ENCODE measurements around the gene PACS1. TPM values are rescaled to one million over a fixed set of nuclear protein-coding genes. Genes with fewer than 3 reads are reported as not detected.

The PACS1 gene
- total RNA-seq, 1 experiment from 2014 or later, result 41.1 TPM

- TF ChIP-seq, protein P1, sequence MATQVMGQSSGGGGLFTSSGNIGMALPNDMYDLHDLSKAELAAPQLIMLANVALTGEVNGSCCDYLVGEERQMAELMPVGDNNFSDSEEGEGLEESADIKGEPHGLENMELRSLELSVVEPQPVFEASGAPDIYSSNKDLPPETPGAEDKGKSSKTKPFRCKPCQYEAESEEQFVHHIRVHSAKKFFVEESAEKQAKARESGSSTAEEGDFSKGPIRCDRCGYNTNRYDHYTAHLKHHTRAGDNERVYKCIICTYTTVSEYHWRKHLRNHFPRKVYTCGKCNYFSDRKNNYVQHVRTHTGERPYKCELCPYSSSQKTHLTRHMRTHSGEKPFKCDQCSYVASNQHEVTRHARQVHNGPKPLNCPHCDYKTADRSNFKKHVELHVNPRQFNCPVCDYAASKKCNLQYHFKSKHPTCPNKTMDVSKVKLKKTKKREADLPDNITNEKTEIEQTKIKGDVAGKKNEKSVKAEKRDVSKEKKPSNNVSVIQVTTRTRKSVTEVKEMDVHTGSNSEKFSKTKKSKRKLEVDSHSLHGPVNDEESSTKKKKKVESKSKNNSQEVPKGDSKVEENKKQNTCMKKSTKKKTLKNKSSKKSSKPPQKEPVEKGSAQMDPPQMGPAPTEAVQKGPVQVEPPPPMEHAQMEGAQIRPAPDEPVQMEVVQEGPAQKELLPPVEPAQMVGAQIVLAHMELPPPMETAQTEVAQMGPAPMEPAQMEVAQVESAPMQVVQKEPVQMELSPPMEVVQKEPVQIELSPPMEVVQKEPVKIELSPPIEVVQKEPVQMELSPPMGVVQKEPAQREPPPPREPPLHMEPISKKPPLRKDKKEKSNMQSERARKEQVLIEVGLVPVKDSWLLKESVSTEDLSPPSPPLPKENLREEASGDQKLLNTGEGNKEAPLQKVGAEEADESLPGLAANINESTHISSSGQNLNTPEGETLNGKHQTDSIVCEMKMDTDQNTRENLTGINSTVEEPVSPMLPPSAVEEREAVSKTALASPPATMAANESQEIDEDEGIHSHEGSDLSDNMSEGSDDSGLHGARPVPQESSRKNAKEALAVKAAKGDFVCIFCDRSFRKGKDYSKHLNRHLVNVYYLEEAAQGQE (IDR thresholded peaks at IDR 0.05; ENCODE audit: low read depth), result no peak
- TF ChIP-seq RAD21 (IDR thresholded peaks at IDR 0.05; ENCODE audit: low read depth) (no peak), SRF (IDR thresholded peaks at IDR 0.05; ENCODE audit: low read depth) (no peak), CBX3 (IDR thresholded peaks at IDR 0.05; ENCODE audit: low read depth) (no peak), YY1 (IDR thresholded peaks at IDR 0.05; ENCODE audit: extremely low read depth, insufficient replicate concordance, low read depth, low read length) (no peak)
Measured at GRCh38 chr11:66089067-66089466, 19.0 kb downstream of the PACS1 start (continued).

DNA sequence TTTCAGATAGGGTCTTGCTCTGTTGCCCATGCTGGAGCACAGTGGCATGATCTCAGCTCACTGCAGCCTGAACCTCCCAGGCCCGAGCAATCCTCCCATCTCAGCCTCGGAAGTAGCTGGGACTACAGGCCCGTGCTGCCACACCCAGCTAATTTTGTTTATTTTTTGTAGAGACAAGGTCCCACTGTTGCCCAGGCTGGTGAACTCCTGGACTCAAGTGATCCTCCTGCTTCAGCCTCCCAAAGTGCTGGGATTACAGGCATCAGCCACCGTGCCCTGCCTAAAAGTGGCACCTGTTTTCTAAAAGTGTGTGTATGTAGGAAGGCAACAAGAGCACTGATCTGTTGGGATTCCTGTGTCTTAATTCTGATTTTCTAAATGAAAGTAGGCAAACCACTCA lies 20.2 kb downstream of the PACS1 start:
- ATAC-seq (no peak), DNase-seq (ENCODE audit: low read depth, low spot score) (no peak)
- Histone ChIP-seq H3K9ac (ENCODE audit: low read length) (no peak overlapping the region), H3K4me1 (ENCODE audit: control insufficient read depth in 1 of 2, insufficient read depth in 2 of 2, low read length in 2 of 2) (no peaks in the 10 kb centered on the region; a peak in 1 of 4 replicates), H3K36me3 (ENCODE audit: control insufficient read depth in 1 of 2, insufficient read depth in 2 of 2, low read length in 2 of 2) (no peaks in the 10 kb centered on the region), H3K27ac (ENCODE audit: low read depth, low read length) (no peak overlapping the region), H3K27me3 (ENCODE audit: insufficient read depth, low read length) (no peaks in the 10 kb centered on the region), H3K79me2 (ENCODE audit: insufficient read depth, low read length) (peaks cover 15% of the 10 kb centered on the region), H2AFZ (ENCODE audit: low read depth, low read length, poor library complexity, severe bottlenecking) (no peak overlapping the region), H3K4me3 (replicated peaks in 1 of 2; ENCODE audit: low read depth in 1 of 2, low read length in 2 of 2) (no peak overlapping the region), H4K20me1 (ENCODE audit: insufficient read depth) (no peaks in the 10 kb centered on the region), H3K9me2 (ENCODE audit: insufficient read depth) (no peaks in the 10 kb centered on the region), H3K4me2 (ENCODE audit: low read length) (no peak overlapping the region), H3K9me3 (ENCODE audit: control insufficient read depth in 1 of 2, insufficient read depth in 1 of 2, low read depth in 1 of 2, low read length in 2 of 2) (no peaks in the 10 kb centered on the region)
- intact Hi-C loops (cut with micrococcal nuclease), result no loop called here
- no TSS peak for BruUV-seq (replicated peaks)
- RAD21 ChIA-PET (ENCODE audit: low non-redundant PET in 1 of 2, low total read pairs in 2 of 2, uncharacterized antibody in 2 of 2, unreplicated experiment in 2 of 2), result no interaction called here
- POLR2A ChIA-PET, result no interaction called here
- no peak for TF ChIP-seq SRF (IDR thresholded peaks at IDR 0.05; ENCODE audit: low read depth)
- TF ChIP-seq POLR2AphosphoS5 (IDR thresholded peaks at IDR 0.05; ENCODE audit: low read depth, low read length), result no peak
- no peak for TF ChIP-seq ZNF274 (IDR thresholded peaks at IDR 0.05; ENCODE audit: low read depth, low read length)
- TF ChIP-seq, protein P1 (IDR thresholded peaks at IDR 0.05; ENCODE audit: low read depth), result no peak
- no peak for TF ChIP-seq YY1 (IDR thresholded peaks at IDR 0.05; ENCODE audit: extremely low read depth, insufficient replicate concordance, low read depth, low read length)
- TF ChIP-seq CEBPB (IDR thresholded peaks at IDR 0.05; ENCODE audit: low read depth), result no peak
- TF ChIP-seq, protein P2, sequence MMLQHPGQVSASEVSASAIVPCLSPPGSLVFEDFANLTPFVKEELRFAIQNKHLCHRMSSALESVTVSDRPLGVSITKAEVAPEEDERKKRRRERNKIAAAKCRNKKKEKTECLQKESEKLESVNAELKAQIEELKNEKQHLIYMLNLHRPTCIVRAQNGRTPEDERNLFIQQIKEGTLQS (IDR thresholded peaks at IDR 0.05), result no peak
- no peak for TF ChIP-seq JUND (IDR thresholded peaks at IDR 0.05)
- TF ChIP-seq RAD21 (IDR thresholded peaks at IDR 0.05; ENCODE audit: low read depth), result no peak
- no peak for TF ChIP-seq SIN3A (IDR thresholded peaks at IDR 0.05; ENCODE audit: low read depth)
- TF ChIP-seq EZH2phosphoT487 (IDR thresholded peaks at IDR 0.05; ENCODE audit: borderline replicate concordance), result no peak
- TF ChIP-seq ZBTB33 (IDR thresholded peaks at IDR 0.05; ENCODE audit: extremely low read depth, insufficient replicate concordance, low read length), result no peak
- CTCF ChIA-PET, result no interaction called here

All from HCT116 (cell line).